A549 (cell line): Measurements from ENCODE around the gene DNAJB4. TPM values are rescaled to one million over a fixed set of nuclear protein-coding genes. Genes with fewer than 3 reads are reported as not detected.
"Not testable (repeated sequence)": the region's sequence is repeated elsewhere in the genome, so short reads cannot be mapped to it uniquely, and the experiment has no call there.

Experiments
- ATAC-seq, 2 experiments: fragments of 200-7000 bp in 1 of 2; fragments of >200 bp in 1 of 2; cut with Nextera tagmentation in 1 of 2; cut with Tn5 transposase in 1 of 2; 3 replicates each; pipeline versions ENCODE4 v1.8.0 to v1.9.1; 2018 to 2020; ENCODE audit warnings: mild to moderate bottlenecking in 1 of 2, moderate library complexity in 1 of 2
- CTCF ChIA-PET: fragments of 300-600 bp; sonication (Branson Sonifier 250); formaldehyde crosslinking; extraction: SDS; loops from one replicate; lab custom pipeline; 2021; ENCODE audit warnings: antibody characterized with exemption, inconsistent platforms; lab: Yijun Ruan, JAX
- POLR2A ChIA-PET: fragments of 350-600 bp; formaldehyde crosslinking; extraction: SDS; loops from one replicate; lab custom pipeline; 2021; ENCODE audit warnings: antibody characterized with exemption, inconsistent platforms; lab: Yijun Ruan, JAX
- DNase-seq, 2 experiments: peaks; one replicate each; pipeline versions ENCODE4 v3.0.0 to v3.0.0-alpha.2; 2011 to 2016; ENCODE audit warnings: low read depth in 1 of 2, low spot score in 1 of 2
- FAIRE-seq: peaks from 2 replicates; lab custom pipeline; 2011; peaks lifted over from hg19 to GRCh38; lab: Jason Lieb, UNC
- H3K27ac ChIP-seq, 2 experiments: fragments of >200 bp; sonication (Bioruptor Twin); formaldehyde crosslinking; 3 replicates each; pipeline ENCODE4 v1.5.1; 2016 to 2017
- H3K4me1 ChIP-seq: fragments of >200 bp; sonication (Bioruptor Twin); formaldehyde crosslinking; 3 replicates; pipeline ENCODE4 v1.6.1; 2016
- H3K4me2 ChIP-seq: fragments of >200 bp; sonication (Bioruptor Twin); formaldehyde crosslinking; 3 replicates; pipeline ENCODE4 v1.6.1; 2016
- H3K4me3 ChIP-seq: fragments of >200 bp; sonication (Bioruptor Twin); formaldehyde crosslinking; 3 replicates; pipeline ENCODE4 v1.5.1; 2016
- H3K9me3 ChIP-seq: fragments of >200 bp; sonication (Bioruptor Twin); formaldehyde crosslinking; 3 replicates; pipeline ENCODE4 v1.6.1; 2016
- ATOH8 ChIP-seq: fragments of 250-450 bp; sonication (Bioruptor Pico); IDR thresholded peaks from 2 replicates; pipeline ENCODE4 v1.5.0; 2020; ENCODE audit warnings: low read depth, mild to moderate bottlenecking, moderate library complexity
- CTCF ChIP-seq: fragments of >200 bp; sonication (Bioruptor Twin); formaldehyde crosslinking; IDR thresholded peaks from 3 replicates; pipeline ENCODE4 v1.5.1; 2016
- EHF ChIP-seq: fragments of 250-450 bp; sonication (Bioruptor Pico); IDR thresholded peaks from 2 replicates; pipeline ENCODE4 v1.5.0; 2020; ENCODE audit warnings: mild to moderate bottlenecking
- ELK1 ChIP-seq: fragments of 150-350 bp; IDR thresholded peaks from 2 replicates; pipeline ENCODE4 v1.6.1; 2014; ENCODE audit warnings: low read depth, mild to moderate bottlenecking, low read length
- EP300 ChIP-seq, 2 experiments: fragments of >200 bp; sonication (Bioruptor Twin); formaldehyde crosslinking; IDR thresholded peaks; 2 replicates in 1 of 2; 3 replicates in 1 of 2; pipeline ENCODE4 v1.6.1; 2016 to 2017
- ESRRA ChIP-seq: fragments of 150-350 bp; IDR thresholded peaks from 2 replicates; pipeline ENCODE4 v1.6.1; 2014; ENCODE audit warnings: mild to moderate bottlenecking, low read length, borderline replicate concordance
- FOXS1 ChIP-seq: fragments of 250-450 bp; sonication (Bioruptor Pico); IDR thresholded peaks from 2 replicates; pipeline ENCODE4 v1.5.0; 2020; ENCODE audit warnings: mild to moderate bottlenecking, moderate library complexity
- HDAC2 ChIP-seq: fragments of 200-600 bp; sonication (generic); IDR thresholded peaks from 2 replicates; pipeline ENCODE4 v1.6.1; 2016
- HEYL ChIP-seq: fragments of 250-450 bp; sonication (Bioruptor Pico); IDR thresholded peaks from 2 replicates; pipeline ENCODE4 v1.8.0; 2021; ENCODE audit warnings: mild to moderate bottlenecking, moderate library complexity
- HOXB13 ChIP-seq: fragments of 250-450 bp; sonication (Bioruptor Pico); IDR thresholded peaks from 2 replicates; pipeline ENCODE4 v1.5.0; 2020; ENCODE audit warnings: low read depth, mild to moderate bottlenecking, moderate library complexity
- HOXB5 ChIP-seq: fragments of 250-450 bp; sonication (Bioruptor Pico); IDR thresholded peaks from 2 replicates; pipeline ENCODE4 v1.5.0; 2020; ENCODE audit warnings: mild to moderate bottlenecking, moderate library complexity
- JUN ChIP-seq, 2 experiments: fragments of >200 bp; sonication (Bioruptor Twin); formaldehyde crosslinking; IDR thresholded peaks; 2 replicates in 1 of 2; 3 replicates in 1 of 2; pipeline ENCODE4 v1.6.1; 2016 to 2017
- KDM1A ChIP-seq: fragments of 200-600 bp; sonication (generic); IDR thresholded peaks from 2 replicates; pipeline ENCODE4 v1.6.1; 2016; ENCODE audit warnings: low read depth, mild to moderate bottlenecking
- KDM5A ChIP-seq: fragments of 200-600 bp; sonication (generic); IDR thresholded peaks from 2 replicates; pipeline ENCODE4 v1.6.1; 2016; ENCODE audit warnings: antibody characterized with exemption, mild to moderate bottlenecking
- MAFK ChIP-seq: fragments of 450-650 bp; IDR thresholded peaks from 2 replicates; pipeline ENCODE4 v1.6.1; 2014; ENCODE audit not compliant: partially characterized antibody
- NPAS2 ChIP-seq: fragments of 250-450 bp; sonication (Bioruptor Pico); IDR thresholded peaks from 2 replicates; pipeline ENCODE4 v1.8.0; 2022; ENCODE audit warnings: mild to moderate bottlenecking, moderate library complexity, borderline replicate concordance
- POLR2A ChIP-seq: IDR thresholded peaks from 2 replicates; pipeline ENCODE4 v1.6.1; 2012; ENCODE audit warnings: mild to moderate bottlenecking, low read length
- RNF2 ChIP-seq: fragments of 200-600 bp; sonication (generic); IDR thresholded peaks from 2 replicates; pipeline ENCODE4 v1.6.1; 2016; ENCODE audit warnings: low read depth, mild to moderate bottlenecking, antibody characterized with exemption, moderate library complexity, borderline replicate concordance
- USF2 ChIP-seq: fragments of 450-650 bp; IDR thresholded peaks from 2 replicates; pipeline ENCODE4 v1.6.1; 2014; ENCODE audit warnings: antibody characterized with exemption
- ZNF302 ChIP-seq: fragments of 250-450 bp; sonication (Bioruptor Pico); IDR thresholded peaks from 2 replicates; pipeline ENCODE4 v1.9.0; 2021; ENCODE audit warnings: inconsistent platforms, mild to moderate bottlenecking, moderate library complexity
- ZSCAN20 ChIP-seq: fragments of 250-450 bp; sonication (Bioruptor Pico); IDR thresholded peaks from 2 replicates; pipeline ENCODE4 v1.8.0; 2022; ENCODE audit warnings: mild to moderate bottlenecking, moderate library complexity
- WGBS: methylation state at CpG from one replicate; pipeline ENCODE4 v1.1.6; 2017; ENCODE audit errors: missing lambda C conversion rate; 5-methylcytosine and 5-hydroxymethylcytosine counted together
- polyA plus RNA-seq, 4 experiments: library from polyadenylated mRNA; depleted of rRNA in 3 of 4; stranded (reverse); fragments of >200 nt; fragmentation: RNase III in 1 of 4; extraction: RNeasy Plus Mini Kit Qiagen cat#74134 plus additional on column Dnase treatment in 1 of 4; gene quantifications; 2 replicates in 3 of 4; 3 replicates in 1 of 4; pipeline ENCODE4 v1.2.3, GENCODE V29; 2011 to 2017

The DNAJB4 gene
- polyA plus RNA-seq, 2 of the 4 experiments (the other 2 are of a cell fraction), result 30.0 to 48.8 TPM

- TF ChIP-seq USF2, result no peak
- no peak for TF ChIP-seq ATOH8
- TF ChIP-seq RNF2, result no peak
- TF ChIP-seq POLR2A, result peak; percentile 59
- no peak for TF ChIP-seq ESRRA
- no peak for TF ChIP-seq HDAC2
- peak; percentile 46 to 81; a peak in 3 of 5 replicates for TF ChIP-seq JUN (IDR thresholded peaks at IDR 0.05)
- no peak for TF ChIP-seq NPAS2 (CRISPR knock-in tag)
- TF ChIP-seq KDM1A, result no peak
- no peak for TF ChIP-seq KDM5A
- no peak for TF ChIP-seq EP300 (IDR thresholded peaks at IDR 0.05)
- TF ChIP-seq HOXB13 (CRISPR knock-in tag), result no peak
- TF ChIP-seq FOXS1 (CRISPR knock-in tag), result no peak
- TF ChIP-seq CTCF, result peak; percentile 41
- TF ChIP-seq ZSCAN20 (CRISPR knock-in tag), result no peak
- TF ChIP-seq MAFK, result no peak
- TF ChIP-seq ELK1, result no peak
These were observed 25.5 kb upstream of the DNAJB4 start, which contains the start of gene FUBP1 (continued) for GRCh38 chr1:77978969-77979876.

- 0% methylated on average over 8 of the region's 8 CpGs for WGBS
- H3K4me2 ChIP-seq, result peak overlapping the region; percentile 94
- peaks cover 52% of the 10 kb centered on the region for H3K4me1 ChIP-seq
- POLR2A ChIA-PET, result interaction anchor here (2.2 kb wide), 1 partner anchor 20 kb away, joined by 5 read pairs; no protein-coding TSS in a partner anchor
- not testable (repeated sequence) for H3K9me3 ChIP-seq, DNase-seq, FAIRE-seq, H3K4me3 ChIP-seq, ATAC-seq
- TF ChIP-seq EHF (CRISPR knock-in tag), result peak; percentile 91
- TF ChIP-seq HOXB5 (CRISPR knock-in tag), result peak; percentile 90
- TF ChIP-seq HEYL (CRISPR knock-in tag), result peak; percentile 88
- peak; percentile 88 for TF ChIP-seq ZSCAN20 (CRISPR knock-in tag)
- TF ChIP-seq FOXS1 (CRISPR knock-in tag), result peak; percentile 74; the same call in 1 of the 2 replicates
- peak; percentile 93 for TF ChIP-seq HOXB13 (CRISPR knock-in tag)
- peak; percentile 74 for TF ChIP-seq ZNF302 (CRISPR knock-in tag)
- TF ChIP-seq ATOH8, result peak; percentile 80
- H3K27ac ChIP-seq, result peak overlapping the region; percentile 88 to 94
- CTCF ChIA-PET, result interaction anchor here (1.8 kb wide), 1 partner anchor 21 kb away, joined by 6 read pairs; the partner anchor contains the start of gene DNAJB4
These were observed 21.3 kb upstream of the DNAJB4 start for GRCh38 chr1:77983352-77983996.
